NK-92 (cell line): ENCODE data around the gene DUOXA2.
"Not testable (repeated sequence)": the region's sequence is repeated elsewhere in the genome, so short reads cannot be mapped to it uniquely, and the experiment has no call there.

Source experiments
- DNase-seq: peaks from one replicate; lab custom pipeline; 2025; ENCODE audit not compliant: unreplicated experiment; lab: John Stamatoyannopoulos, UW

DUOXA2 gene

GRCh38 chr15:45114076-45114750, at the start of gene DUOXA2, which contains the start of gene DUOX2:
TSS of gene DUOXA2 (plus strand) at chr15:45114326. CDS start at chr15:45114606, 280 bp downstream.
TSS of gene DUOX2 (minus strand) at chr15:45114172. CDS start at chr15:45113411, 761 bp downstream.
- DNase-seq: no peak

GRCh38 chr15:45064386-45064785, 49.7 kb upstream of the DUOXA2 start:
- DNase-seq: no peak

- DNase-seq: not testable (repeated sequence)
These were observed 44.2 kb upstream of the DUOXA2 start for GRCh38 chr15:45069942-45070360.

GRCh38 chr15:45073602-45074001, 40.5 kb upstream of the DUOXA2 start:
- not testable (repeated sequence) for DNase-seq

- not testable (repeated sequence) for DNase-seq
These were observed 38.4 kb upstream of the DUOXA2 start for GRCh38 chr15:45075440-45076320.

- not testable (repeated sequence) for DNase-seq
These were observed 36.7 kb upstream of the DUOXA2 start for GRCh38 chr15:45077391-45077790.

- DNase-seq: not testable (repeated sequence)
These were observed 34.9 kb upstream of the DUOXA2 start for GRCh38 chr15:45079201-45079600.

GRCh38 chr15:45079628-45080246, 34.4 kb upstream of the DUOXA2 start:
- DNase-seq: not testable (repeated sequence)

- not testable (repeated sequence) for DNase-seq
These were observed 33.5 kb upstream of the DUOXA2 start for GRCh38 chr15:45080593-45080992.

- DNase-seq: not testable (repeated sequence)
These were observed 31.7 kb upstream of the DUOXA2 start for GRCh38 chr15:45082412-45082811.

GRCh38 chr15:45083223-45083622, 30.9 kb upstream of the DUOXA2 start:
- DNase-seq: no peak

GRCh38 chr15:45084163-45084562, 30.0 kb upstream of the DUOXA2 start:
- no peak for DNase-seq

GRCh38 chr15:45087513-45087912, 26.6 kb upstream of the DUOXA2 start:
- no peak for DNase-seq

- DNase-seq: no peak
These were observed 25.1 kb upstream of the DUOXA2 start for GRCh38 chr15:45088801-45089711.

- no peak for DNase-seq
These were observed 24.3 kb upstream of the DUOXA2 start for GRCh38 chr15:45089712-45090373.

- no peak for DNase-seq
These were observed 23.0 kb upstream of the DUOXA2 start for GRCh38 chr15:45091161-45091560.

- DNase-seq: no peak
These were observed 22.6 kb upstream of the DUOXA2 start for GRCh38 chr15:45091576-45091975.

- DNase-seq: no peak
These were observed 21.1 kb upstream of the DUOXA2 start for GRCh38 chr15:45093013-45093412.

- DNase-seq: no peak
These were observed 20.3 kb upstream of the DUOXA2 start for GRCh38 chr15:45093622-45094357.
